Inferior parietal cortex (tissue), 1 donor: ENCODE data around the gene C11orf91.
"Not testable (repeated sequence)": the region's sequence is repeated elsewhere in the genome, so short reads cannot be mapped to it uniquely, and the experiment has no call there.

Experiments
- DNase-seq: peaks from one replicate; pipeline ENCODE4 v3.0.0-alpha.2; 2016; ENCODE audit errors: extremely low spot score

The C11orf91 gene

DNA sequence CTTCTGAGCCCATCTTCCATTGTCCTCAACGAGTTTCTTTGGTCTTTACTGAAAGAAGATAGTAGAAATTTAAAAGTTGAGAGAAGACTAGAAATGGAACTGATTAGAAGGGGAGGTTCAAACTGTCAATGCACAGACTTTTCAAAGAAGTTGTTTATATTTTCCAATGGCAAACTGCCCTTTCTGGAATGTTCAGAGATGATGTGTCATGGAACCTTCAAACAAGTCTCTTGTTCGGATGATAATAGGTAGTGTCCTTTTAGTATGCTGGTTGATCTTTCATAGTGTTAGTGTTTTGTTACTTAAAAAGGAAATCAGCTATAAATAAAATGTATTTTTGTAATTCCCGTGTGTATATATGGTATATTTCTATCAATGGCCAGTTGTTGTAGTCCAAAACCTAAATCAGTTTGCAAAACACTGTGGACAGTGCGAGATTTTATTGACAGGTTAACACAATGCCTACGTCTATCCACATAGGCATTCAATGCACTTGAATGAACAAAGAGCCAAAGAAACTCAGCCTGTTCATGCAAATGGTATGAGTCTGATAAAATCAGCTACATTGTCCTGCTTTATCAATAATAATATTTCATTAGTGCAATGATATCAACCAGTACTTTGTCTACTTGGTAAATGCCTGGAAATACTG, 30.9 kb downstream of the C11orf91 start:
- no peak for DNase-seq

DNA sequence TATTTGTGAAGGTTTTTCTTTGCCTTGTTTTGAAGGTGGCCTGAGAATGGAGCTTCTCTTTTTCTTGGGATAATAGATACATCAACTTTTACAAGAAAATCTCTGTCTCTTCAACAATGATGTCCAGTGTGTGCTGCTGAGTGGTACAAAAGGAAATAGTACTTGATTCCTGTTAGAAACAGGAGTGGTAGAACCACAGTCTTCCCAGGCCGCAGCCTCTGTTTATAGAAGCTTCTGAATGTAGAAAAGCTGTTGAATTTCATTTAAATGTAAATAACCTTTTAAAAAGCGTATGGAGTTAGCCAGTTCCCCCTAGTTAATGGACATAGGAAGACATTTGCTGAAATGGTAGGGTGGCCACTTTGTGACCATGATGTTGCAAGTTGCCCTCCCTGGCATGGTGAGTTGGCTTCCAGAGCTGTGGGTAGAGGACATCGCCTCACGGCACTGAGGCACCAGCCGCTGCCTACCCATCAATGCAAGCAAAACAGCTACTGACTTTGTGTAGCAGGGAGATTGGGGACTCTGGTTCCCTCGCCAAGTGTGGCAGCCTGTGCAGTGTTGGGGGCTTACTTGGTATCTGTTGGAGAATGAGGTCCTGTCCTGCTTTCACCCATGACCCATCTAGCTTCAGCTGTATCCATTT, 31.6 kb downstream of the C11orf91 start:
- DNase-seq = no peak

DNA sequence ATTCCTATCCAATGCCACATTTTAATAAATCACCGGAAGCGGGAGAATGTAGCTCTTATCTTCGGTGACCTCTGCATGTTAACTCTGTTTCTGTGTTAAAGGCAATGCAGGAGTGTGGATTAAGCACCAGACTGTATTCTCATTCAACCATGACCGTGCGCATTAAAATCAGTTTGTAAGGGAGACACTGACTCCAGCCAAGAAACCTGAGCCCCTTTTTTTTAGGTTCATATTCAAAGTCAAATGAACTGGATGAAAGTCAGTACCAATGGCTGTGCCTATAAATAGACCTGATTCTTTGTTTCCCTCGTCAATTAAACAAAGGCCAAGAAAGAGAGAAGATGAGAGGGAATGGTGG, 32.2 kb downstream of the C11orf91 start:
- DNase-seq = no peak

DNA sequence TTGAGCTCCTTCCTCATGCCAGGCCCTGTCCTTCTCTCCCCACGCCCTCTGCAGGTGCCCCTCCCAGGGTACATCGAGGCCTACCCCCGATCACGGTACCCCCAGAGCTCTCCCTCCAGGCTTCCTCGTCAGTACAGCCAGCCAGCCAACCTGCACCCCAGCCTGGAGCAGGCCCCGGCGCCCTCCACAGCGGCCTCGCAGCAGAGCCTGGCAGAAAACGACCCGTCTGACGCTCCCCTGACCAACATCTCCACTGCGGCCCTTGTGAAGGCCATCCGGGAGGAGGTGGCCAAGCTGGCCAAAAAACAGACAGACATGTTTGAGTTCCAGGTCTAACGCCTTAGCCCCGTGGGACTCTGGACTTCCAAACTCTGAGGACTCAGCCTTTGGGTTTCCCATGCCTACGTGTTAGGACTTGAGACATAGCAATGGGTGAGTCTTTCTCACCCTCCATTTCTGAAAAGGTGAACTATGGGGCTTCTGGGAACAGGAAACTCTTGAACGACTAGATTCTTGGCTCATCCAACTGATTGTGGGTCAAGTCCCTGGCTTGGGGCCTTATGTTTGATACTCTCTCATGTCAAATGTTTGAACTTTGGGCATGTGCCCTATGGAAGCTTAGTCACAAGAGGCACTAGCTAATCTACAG, 32.7 kb downstream of the C11orf91 start:
- no peak for DNase-seq

DNA sequence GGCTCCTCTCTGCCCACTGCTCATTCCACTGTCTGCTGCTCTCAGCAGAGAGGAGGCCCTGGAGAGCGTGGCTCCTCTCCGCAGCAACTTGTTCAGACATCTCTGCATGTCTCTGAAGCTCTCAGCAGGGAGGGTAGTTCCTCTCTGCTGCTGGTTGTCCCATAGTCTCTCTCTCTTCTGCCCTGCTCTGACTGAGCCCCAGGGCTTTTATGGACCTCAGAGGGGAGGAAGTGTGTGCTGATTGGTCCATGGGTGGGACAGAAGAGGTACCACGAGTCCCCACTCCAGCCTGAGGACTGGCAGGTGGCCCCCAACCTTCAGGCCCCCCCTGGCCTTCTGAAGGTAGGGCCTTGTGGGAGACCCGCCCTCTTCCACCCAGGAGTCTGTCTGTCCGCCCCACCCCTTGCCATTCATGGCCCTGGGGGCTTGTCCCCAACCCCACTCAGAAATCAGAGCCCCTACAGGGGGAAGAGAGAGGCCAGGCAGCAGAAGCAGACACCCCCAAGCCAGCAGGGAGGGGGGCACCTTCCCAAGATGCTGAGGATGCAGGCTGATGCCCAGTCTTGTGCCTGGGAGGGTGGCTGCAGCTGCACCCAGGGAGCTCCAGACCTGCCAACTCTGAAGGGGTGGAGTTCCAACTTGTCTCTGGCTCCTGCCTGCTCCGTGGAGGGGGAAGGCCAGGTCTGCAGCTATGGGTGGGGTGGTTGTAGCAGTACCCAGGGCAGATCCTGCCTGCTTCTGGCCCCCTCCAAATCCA, 35.1 kb downstream of the C11orf91 start:
- no peak for DNase-seq

DNA sequence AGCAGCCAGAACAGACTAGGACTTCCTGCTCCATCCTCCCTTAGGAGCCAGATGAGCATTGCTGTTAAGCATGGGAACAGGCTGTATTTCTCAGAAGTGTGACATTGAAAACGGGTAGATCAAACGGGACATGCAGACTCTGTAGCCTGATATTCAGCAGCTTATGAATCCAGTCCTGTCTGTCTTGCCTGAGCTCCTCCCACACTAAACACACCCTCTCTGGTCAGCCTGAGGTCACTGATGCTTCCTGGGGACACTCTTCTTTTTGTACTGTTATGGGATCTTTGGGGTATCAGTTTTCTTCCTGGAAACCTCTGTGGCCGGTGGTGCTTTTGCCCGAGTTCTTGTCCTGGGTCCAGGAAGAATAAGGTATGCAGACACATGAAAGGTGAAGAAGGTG, 35.8 kb downstream of the C11orf91 start:
- no peak for DNase-seq

DNA sequence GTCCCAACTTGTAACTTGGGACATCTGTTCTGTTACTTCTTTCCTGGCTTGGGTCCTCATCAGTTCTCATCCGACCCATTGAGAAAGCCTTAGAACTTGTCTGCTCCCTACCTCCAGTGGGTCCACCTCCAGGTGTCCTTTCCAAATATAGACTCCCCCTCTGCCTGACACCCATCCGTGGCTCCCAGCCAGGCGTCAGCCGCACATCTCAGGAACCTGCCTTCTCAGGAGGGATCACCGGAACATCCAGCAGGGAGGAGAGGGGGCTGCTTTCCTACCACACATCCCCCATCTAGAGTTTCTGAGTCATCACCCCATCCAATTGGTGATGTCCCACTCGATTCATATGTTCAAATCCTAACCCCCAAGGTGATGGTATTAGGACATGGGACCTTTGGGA, 36.5 kb downstream of the C11orf91 start:
- no peak for DNase-seq

DNA sequence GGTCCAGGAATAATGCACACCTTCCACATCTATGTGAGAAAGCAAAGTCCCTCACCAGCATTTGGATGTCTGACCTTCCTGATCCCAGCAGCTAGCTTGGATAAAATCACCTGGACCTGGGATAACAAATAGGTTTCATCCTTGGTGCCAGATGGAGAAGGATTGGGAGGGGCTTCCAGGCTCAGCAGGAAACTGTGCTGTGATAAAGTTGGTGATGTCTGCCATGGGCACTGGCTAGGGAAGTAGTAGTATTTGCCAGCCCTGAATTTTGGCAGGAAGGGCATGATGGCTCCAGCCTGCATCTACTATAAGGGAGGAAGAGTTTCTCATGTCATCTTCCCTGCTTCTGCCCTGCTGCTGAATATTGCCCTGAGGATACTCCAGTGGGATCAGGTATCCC, 37.5 kb downstream of the C11orf91 start:
- no peak for DNase-seq

DNA sequence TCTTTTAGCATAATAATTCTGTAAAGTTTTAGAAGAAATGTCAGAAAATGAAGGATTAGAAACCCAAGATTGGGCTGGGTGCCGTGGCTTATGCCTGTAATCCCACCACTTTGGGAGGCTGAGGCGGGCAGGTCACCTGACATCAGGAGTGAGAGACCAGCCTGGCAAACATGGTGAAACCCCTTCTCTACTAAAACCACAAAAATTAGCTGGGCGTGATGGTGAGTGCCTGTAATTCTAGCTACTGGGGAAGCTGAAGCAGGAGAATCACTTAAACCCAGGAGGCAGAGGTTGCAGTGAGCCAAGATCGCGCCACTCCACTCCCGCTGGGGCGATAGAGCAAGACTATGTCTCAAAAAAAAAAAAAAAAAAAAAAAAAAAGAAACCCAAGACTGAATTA, 39.1 kb downstream of the C11orf91 start:
- DNase-seq = not testable (repeated sequence)

DNA sequence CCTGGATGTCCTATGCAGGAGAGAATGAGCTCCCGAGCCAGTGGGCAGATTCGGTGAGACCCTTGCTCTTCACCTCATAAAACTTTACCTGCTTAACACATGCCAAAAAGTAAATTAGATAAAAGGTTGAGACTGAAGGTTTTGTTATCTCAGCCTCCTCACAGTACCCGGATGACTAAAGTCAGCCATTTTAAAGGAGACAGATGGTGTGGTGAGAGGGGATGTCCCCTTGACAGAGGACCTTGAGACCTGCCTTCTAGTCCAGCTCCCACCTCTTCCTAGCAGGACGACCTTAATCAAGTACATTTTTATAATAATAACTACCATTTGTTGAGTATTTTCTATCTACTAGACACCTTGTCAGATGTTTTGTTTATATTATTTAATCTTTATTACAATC, 39.7 kb downstream of the C11orf91 start:
- no peak for DNase-seq

DNA sequence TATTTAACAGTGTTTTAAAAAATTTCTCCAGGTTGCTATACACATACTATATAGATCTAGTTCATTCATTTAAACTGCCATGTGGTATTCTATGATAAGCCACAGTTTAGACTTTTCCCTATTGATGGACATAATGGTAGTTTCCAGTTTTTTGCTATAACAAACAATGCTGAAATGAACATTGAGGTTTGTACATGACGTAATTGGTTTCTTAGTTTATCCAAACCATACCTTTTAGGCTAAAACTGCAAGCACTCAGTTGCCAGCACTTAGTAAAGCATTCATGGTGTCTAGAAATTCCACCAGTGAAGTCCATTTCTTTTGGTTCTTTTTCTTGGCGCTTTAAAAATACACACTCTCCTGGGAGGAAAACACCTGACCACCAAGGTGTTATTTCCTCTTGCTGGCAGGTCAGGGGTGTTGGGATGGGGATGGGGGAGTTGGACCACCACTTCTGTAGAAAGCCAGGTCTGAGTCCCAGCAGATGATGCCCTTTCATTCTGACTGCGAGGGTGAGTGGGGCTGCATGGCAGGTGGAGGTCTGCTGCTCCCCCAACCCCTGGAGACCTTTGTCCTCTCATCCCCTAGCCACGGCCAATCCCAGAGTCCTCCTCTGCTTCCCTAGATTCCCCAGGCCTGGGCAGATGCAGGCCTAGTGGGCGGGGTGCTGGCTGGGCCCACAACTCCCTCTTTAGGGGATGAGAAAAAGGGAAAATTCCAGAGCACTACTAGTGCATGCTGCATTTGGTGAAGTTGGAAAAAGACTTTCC, 41.1 kb downstream of the C11orf91 start:
- DNase-seq = no peak

DNA sequence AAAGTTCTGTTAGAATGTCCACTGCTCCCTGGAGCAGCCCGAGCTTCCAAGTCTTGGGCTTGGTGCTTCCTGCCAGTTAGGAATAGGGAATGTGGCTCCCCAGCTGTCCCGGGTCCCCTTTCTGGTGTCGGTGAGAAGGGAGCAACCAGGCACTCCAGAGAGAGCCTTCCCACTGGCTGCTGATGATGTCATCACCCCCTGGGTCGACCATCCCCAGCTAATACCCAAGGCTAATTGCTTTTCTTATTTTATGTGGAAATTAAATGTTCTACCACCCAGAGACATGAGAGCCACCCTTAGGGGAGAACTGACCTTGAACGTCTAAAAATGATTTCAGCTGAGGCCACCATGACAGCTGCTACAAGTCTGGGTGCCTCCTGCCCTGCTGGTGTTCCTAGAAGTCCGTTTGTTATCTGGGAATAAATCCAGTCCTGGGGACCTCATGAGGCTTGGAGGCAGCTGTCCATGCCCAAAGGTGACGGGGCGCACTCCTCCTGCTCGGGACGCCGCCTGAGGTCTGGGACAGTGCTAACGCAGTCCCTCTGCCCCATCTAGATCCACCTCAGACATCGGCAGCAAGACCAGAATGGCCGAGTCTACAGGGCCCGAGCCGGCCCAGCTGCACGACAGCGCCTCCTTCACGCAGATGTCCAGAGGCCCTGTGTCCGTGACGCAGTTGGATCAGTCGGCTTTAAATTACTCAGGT, 42.3 kb downstream of the C11orf91 start:
- no peak for DNase-seq

DNA sequence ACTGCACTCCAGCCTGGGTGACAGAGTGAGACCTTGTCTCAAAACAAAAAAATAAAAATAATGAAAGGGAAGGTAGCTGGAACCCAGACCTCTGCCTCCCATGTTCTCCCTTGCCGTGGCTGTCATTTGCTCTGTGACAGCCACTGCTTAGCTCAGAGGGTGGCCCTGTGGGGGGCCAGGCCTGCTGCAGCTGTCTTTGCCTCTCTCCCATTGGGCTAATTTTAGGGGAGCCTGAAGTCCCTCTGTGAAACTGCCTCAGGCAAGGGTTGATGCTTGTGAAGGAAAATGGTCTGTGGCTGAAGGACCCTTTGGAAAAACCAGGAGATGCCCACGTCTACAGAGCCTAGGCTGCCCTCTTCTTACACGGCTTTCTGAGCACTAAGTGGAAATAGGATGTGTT, 42.9 kb downstream of the C11orf91 start:
- no peak for DNase-seq

DNA sequence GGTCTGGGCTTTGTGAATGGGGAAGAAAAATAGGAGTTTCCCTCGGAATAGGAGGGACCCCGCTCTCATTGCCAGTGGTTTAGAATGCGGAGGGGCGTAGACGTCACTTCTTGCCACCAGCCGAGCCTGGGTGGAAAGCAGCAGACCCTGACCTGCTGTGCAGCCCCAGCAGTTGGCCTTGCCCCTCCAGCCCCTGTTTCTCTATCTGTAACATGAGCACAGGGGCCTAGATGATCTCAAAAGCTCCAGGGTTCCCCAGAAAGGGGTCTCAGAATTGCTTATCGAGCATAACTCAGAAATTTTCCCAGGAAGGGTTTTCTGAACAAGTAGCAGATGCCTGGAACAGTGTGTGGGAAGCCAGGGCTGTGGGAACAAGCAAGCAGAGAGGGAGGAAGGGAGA, 43.9 kb downstream of the C11orf91 start:
- DNase-seq = no peak

DNA sequence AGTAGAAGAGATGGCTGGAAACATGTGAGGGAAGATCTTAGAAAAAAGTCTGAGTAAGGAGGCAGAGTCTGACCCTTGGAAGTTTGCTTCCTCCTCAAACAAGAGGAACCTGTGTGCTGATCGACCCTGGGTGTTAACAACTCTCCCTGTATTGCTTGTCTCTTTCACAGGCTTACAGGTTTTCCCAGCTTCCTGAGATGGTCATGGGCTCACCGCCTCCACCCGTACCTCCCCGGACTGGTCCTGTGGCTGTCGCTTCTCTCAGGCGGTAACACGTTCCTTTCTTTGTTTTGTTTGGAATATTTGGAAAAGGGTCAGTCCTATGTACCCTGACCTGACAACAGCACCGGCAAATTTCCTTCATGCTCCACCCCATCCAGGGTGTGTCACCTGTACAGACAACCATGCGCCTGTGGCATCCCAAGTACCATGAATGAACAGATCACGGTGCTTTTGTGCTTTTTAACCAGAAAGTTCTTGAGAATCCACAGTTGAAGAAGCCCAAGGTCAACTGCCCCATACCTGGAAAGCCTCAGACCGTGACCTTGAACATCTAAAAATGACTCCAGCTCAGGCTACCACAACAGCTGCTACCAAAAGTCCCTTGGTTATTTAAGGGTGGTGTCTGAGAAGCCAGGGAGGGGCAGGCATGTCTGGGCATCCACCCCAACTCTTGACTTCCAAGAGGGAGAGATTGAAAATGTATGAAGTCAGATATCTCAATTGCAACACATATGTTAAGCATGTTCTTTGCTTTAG, 44.6 kb downstream of the C11orf91 start:
- DNase-seq = no peak

DNA sequence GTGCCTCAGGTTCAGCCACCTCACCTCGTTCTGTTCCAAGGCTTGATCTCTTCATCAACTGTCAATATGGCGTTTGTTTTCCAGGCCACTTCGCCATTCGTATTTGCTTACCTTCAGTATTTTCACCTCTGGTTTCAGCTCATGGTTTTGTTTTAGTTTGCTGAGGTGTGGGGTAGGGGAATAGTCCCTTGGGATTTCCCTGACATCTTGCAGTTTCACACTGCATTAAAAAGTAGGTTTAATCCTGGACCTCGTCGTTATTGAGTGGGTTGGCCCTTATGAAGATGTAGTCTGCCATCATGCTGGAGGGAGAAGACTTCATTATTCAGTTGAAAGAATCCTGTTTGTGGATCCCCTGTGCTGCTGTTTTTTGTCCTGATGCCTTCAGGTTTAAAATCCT, 46.0 kb downstream of the C11orf91 start:
- no peak for DNase-seq

DNA sequence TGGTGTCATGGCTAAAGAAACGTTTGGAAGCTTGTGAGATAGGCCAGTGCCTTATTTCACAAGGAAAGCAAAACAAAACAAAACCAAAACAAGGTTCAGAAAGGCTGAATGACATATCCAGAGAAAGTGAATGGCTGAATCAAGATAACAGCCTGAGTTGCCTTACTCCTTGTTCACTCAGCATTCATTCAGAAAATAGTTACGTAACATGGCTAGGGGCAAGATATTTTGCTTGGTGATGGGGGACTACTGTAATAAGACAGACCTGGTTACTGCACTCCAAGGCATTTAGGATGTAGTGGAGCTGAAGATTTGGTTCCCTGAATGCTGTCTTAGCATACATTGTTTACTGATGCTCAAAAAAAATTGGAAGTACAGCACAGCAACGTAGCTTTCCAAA, 47.7 kb downstream of the C11orf91 start:
- no peak for DNase-seq

DNA sequence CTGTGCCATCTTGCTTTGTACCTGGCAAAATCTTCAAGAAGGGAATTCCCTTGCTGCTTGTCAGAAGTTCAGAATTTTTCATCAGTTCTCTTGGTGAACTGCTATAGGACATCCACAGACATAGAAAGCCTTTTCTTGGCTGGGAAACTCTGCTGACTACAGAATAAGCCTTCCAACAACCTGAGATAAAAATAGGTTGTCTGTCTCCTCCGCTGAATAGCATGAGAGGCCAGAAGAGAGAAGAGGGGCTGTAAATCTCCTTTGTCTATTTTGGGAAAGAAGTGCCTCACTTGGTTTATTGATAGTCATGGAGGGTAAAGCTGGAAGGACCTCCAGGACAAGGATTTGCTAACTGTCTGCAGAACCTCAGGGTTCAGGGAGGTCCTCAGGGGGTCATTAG, 48.2 kb downstream of the C11orf91 start:
- DNase-seq = no peak

DNA sequence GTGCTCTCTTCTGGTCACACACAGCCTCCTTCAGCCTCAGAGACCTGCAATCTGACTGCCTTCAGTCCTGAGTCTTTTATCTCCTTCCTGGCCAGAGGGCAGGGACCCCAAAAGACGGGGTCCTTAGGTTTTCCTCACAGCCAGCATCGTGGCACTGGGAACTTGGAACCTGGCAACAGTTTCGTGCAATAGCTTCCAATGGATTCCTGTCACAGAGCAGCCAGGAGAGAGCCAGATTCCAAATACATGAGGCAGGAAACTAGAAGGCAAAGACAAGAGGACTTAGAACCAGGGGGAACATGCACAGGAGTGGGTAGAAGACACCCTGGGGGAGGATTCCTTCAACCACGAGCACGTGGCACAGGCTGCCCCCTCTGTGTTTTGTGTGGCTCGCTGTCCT, 48.6 kb downstream of the C11orf91 start:
- DNase-seq = no peak

DNA sequence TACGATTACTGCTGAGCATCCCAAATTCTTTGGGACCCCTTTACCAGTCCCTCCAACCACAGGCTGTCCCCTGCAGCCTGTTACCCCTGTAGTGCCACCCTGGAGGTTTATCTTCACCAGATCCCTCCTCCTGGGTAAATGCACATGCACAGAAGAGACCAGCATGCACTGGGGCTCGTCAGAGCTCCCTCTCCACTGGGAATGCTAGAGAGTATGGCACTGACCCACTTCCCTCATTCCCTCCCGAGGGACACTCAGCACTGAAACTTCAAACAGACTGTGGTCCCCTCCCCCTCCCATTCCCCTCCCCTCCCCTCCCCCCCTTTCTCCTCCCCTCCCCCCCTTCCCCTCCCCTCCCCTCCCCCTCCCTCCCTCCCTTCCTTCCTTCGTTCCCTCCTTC, 49.1 kb downstream of the C11orf91 start:
- DNase-seq = no peak

DNA sequence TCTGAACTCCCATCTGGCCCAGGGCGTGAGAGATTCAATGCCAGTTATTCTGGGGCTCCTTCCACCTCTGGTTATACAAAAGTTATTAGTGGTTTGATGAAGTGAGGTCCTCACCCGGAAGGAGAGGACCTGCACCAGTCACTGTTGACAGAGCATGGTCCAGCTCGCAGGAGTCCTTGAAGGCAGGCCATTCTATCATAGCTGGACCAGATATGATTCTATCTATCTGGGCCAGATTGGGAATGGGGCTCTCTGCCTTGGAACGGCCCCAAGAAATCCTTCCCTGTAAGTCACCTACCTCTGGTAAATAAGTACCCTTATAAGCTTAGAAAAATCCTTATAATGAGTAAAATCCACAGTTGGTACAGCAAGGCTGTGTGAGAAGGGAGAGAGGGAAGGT, 50.7 kb downstream of the C11orf91 start:
- no peak for DNase-seq
